Bronchial epithelial cell (primary cell): ENCODE results near the gene ANKRD65. TPM values are rescaled to one million over a fixed set of nuclear protein-coding genes. Genes with fewer than 3 reads are reported as not detected.
"Not testable (repeated sequence)": the region's sequence is repeated elsewhere in the genome, so short reads cannot be mapped to it uniquely, and the experiment has no call there.

Experiments used
- DNase-seq: peaks from one replicate; pipeline ENCODE4 v3.0.0-alpha.2; 2010; ENCODE audit warnings: low read depth
- FAIRE-seq: peaks from 2 replicates; lab custom pipeline; 2011; peaks lifted over from hg19 to GRCh38; lab: Jason Lieb, UNC
- H3K27me3 ChIP-seq: 2 replicates; pipeline ENCODE4 v1.5.1; 2011; ENCODE audit warnings: low read length; ENCODE audit not compliant: control insufficient read depth, insufficient read depth
- H3K36me3 ChIP-seq: 2 replicates; pipeline ENCODE4 v1.5.1; 2011; ENCODE audit warnings: low read length; ENCODE audit not compliant: control insufficient read depth, insufficient read depth
- H3K4me3 ChIP-seq: 2 replicates; pipeline ENCODE4 v1.5.1; 2011; ENCODE audit warnings: mild to moderate bottlenecking, low read depth, low read length, control low read depth
- CTCF ChIP-seq: IDR thresholded peaks from 2 replicates; pipeline ENCODE4 v1.5.1; 2011; ENCODE audit warnings: mild to moderate bottlenecking, moderate library complexity, low read length, control low read depth, inconsistent platforms; ENCODE audit not compliant: insufficient read depth, severe bottlenecking
- total RNA-seq: library from RNA; depleted of rRNA; stranded (reverse); fragments of >200 nt; gene quantifications from 2 replicates; pipeline ENCODE4 v1.2.1, GENCODE V29; 2014

ANKRD65 gene
- total RNA-seq = 5.3 and 7.9 TPM in 2 replicates

GRCh38 chr1:1421147-1421906 lies at the start of gene ANKRD65:
Gene ANKRD65, minus strand, starts transcription at chr1:1421276. Its CDS starts 271 bp downstream, at chr1:1421005.
- DNase-seq (peak; percentile 67), FAIRE-seq (no peak)
- Histone ChIP-seq H3K4me3 (peak within 1 kb of the TSS; percentile 39), H3K27me3 (no peaks in the 10 kb centered on the region), H3K36me3 (no peaks in the 10 kb centered on the region)
- no peak for TF ChIP-seq CTCF

GRCh38 chr1:1468196-1468985 lies 47.3 kb upstream of the ANKRD65 start:
- DNase-seq, H3K4me3 ChIP-seq, H3K36me3 ChIP-seq, H3K27me3 ChIP-seq, FAIRE-seq: not testable (repeated sequence)

GRCh38 chr1:1463312-1463711 lies 42.2 kb upstream of the ANKRD65 start:
- TF ChIP-seq CTCF = no peak
- no peaks in the 10 kb centered on the region for H3K36me3 ChIP-seq
- no peak overlapping the region for H3K4me3 ChIP-seq
- no peaks in the 10 kb centered on the region for H3K27me3 ChIP-seq
- DNase-seq = no peak
- FAIRE-seq = no peak

DNA sequence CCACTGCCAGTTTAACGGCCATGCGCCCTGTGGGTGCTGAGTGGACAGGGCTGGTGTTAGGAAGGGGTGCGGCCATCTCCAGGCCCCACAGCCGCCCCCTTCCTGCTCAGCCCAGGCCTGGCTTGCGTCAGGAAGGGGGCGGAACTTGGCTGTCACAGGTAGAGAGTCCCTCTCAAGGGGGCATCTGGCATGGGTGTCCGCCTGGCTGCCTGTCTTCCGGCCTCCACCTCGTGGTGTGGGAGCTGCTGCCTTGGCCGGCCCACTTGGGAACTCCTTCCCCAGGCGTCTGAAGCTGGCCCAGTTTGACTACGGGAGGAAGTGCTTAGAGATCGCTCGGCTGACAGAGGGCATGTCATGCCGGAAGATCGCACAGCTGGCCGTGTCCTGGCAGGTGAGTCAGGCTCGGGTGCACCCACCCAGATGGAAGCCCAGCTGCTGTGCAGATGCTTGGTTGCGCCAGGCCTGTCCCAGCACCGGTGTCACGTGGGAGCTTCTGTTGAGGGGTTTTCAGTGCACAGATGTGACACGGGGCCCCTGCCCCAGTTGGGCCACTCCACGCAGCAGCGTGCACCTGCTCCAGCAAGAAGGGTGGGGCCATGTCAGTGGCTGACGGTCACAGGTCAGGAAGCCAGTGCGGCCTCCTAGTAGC lies 41.4 kb upstream of the ANKRD65 start:
- Histone ChIP-seq H3K27me3 (no peaks in the 10 kb centered on the region), H3K36me3 (no peaks in the 10 kb centered on the region), H3K4me3 (no peak overlapping the region)
- FAIRE-seq (no peak), DNase-seq (peak; percentile 79)
- TF ChIP-seq CTCF = no peak

DNA sequence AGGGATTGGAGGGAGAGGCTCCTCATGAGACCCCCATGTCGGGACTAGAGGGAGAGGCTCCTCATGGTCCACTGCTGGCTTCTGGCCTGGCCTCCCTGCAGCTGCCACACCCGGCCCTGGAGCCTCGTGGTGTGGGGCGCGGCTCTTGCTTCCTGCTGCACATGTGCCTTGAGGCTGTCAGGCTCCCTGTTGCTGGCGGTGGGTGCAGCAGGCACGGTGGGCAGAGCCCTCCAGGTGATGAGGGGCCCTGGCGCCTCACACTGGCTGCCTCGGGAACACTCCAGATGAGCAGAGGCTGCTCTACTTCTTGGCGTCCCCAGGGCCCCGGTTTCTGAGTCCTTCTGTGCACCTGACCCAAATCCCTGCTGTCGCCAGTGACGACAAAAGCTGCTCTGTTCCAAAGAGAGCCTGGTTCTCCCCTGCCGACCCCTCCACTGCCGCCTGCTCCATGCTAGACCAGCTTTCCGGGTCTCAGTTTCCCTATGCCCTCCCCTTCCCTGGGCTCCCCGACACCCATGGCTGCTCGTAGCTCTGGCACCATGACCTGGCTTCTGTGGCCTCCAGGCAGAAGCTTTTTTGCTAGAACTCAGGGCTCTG lies 40.7 kb upstream of the ANKRD65 start:
- H3K36me3 ChIP-seq = no peaks in the 10 kb centered on the region
- FAIRE-seq (no peak), DNase-seq (no peak)
- H3K27me3 ChIP-seq = no peaks in the 10 kb centered on the region
- TF ChIP-seq CTCF = no peak
- no peak overlapping the region for H3K4me3 ChIP-seq
